ENCODE measurements around the gene MPG.
A peak's percentile ranks its signal among the peaks of the same experiment; 100 is the strongest.

Gene MPG

GRCh38 chr16:83781-84615 is 6.0 kb downstream of the MPG start:
- DNase-seq, result no peak

- DNase-seq, result peak; percentile 85
Measured at GRCh38 chr16:84718-85406, 6.8 kb downstream of the MPG start.

GRCh38 chr16:85407-85782 is 7.4 kb downstream of the MPG start:
- DNase-seq, result no peak

GRCh38 chr16:85865-86264 is 7.8 kb downstream of the MPG start:
- DNase-seq, result no peak

- DNase-seq, result no peak
Measured at GRCh38 chr16:86483-86952, 8.5 kb downstream of the MPG start.

GRCh38 chr16:88613-89012 is 10.6 kb downstream of the MPG start:
- DNase-seq, result no peak

GRCh38 chr16:89391-90302 is 11.6 kb downstream of the MPG start:
- DNase-seq, result no peak

- no peak for DNase-seq
Measured at GRCh38 chr16:91484-91883, 13.5 kb downstream of the MPG start.

GRCh38 chr16:92431-93339 is 14.7 kb downstream of the MPG start:
- no peak for DNase-seq

- no peak for DNase-seq
Measured at GRCh38 chr16:94918-95265, 16.9 kb downstream of the MPG start.

- DNase-seq, result peak; percentile 96
Measured at GRCh38 chr16:96935-97381, 18.9 kb downstream of the MPG start.

- DNase-seq, result no peak
Measured at GRCh38 chr16:97822-98221, 19.8 kb downstream of the MPG start.

- DNase-seq, result no peak
Measured at GRCh38 chr16:100989-101388, 23.0 kb downstream of the MPG start.

GRCh38 chr16:101586-101985 is 23.6 kb downstream of the MPG start:
- DNase-seq, result no peak

GRCh38 chr16:102060-102855 is 24.2 kb downstream of the MPG start:
- no peak for DNase-seq

GRCh38 chr16:104355-104754 is 26.3 kb downstream of the MPG start:
- DNase-seq, result no peak

- no peak for DNase-seq
Measured at GRCh38 chr16:104928-105327, 26.9 kb downstream of the MPG start.

- DNase-seq, result no peak
Measured at GRCh38 chr16:105521-105920, 27.5 kb downstream of the MPG start.

- peak; percentile 68 for DNase-seq
Measured at GRCh38 chr16:106623-107324, 28.7 kb downstream of the MPG start.

GRCh38 chr16:112153-112840 is 34.3 kb downstream of the MPG start:
- DNase-seq, result no peak
